Testis (tissue), 3 donors: Measurements from ENCODE around the gene PPCDC. TPM values are rescaled to one million over a fixed set of nuclear protein-coding genes. Genes with fewer than 3 reads are reported as not detected.

Source experiments
- DNase-seq: peaks from one replicate; pipeline ENCODE4 v3.0.0-alpha.2; 2019
- H3K27ac ChIP-seq, 2 donors: fragments of 200-600 bp; sonication (generic); one replicate each; pipeline ENCODE4 v1.5.1; 2019
- H3K27me3 ChIP-seq: fragments of 200-600 bp; sonication (generic); one replicate; pipeline ENCODE4 v1.5.1; 2019
- H3K36me3 ChIP-seq: fragments of 200-600 bp; sonication (generic); one replicate; pipeline ENCODE4 v1.5.1; 2017; ENCODE audit warnings: low read depth; ENCODE audit errors: missing control alignments
- H3K4me1 ChIP-seq: fragments of 200-600 bp; sonication (generic); one replicate; pipeline ENCODE4 v1.5.1; 2019
- H3K4me3 ChIP-seq, 2 donors: fragments of 200-600 bp; sonication (generic); one replicate each; pipeline ENCODE4 v1.5.1; 2017 to 2019
- H3K9me3 ChIP-seq: fragments of 200-600 bp; sonication (generic); one replicate; pipeline ENCODE4 v1.5.1; 2017
- POLR2A ChIP-seq: fragments of 450-650 bp; IDR thresholded peaks from one replicate; pipeline ENCODE4 v1.6.1; 2017; ENCODE audit warnings: antibody characterized with exemption, mild to moderate bottlenecking, moderate library complexity
- WGBS, 2 donors: methylation state at CpG; one replicate each; pipeline ENCODE4 v1.1.5; 2018; 5-methylcytosine and 5-hydroxymethylcytosine counted together
- intact Hi-C: fragments of 100-400 bp; cut with DNase I; formaldehyde crosslinking; loops from one replicate; pipeline ENCODE4 v1.15.1; 2023; ENCODE audit warnings: low total_unique reads
- polyA plus RNA-seq: library from polyadenylated mRNA; stranded (reverse); fragments of 350-450 nt; fragmentation: Illumina TruSeq; extraction: RNeasy Lipid Tissue Mini Kit (QIAGEN cat#74804); gene quantifications from one replicate; pipeline ENCODE4 v1.2.3, GENCODE V29; 2014; ENCODE audit warnings: low read depth, low replicate concordance; ENCODE audit not compliant: insufficient read depth
- total RNA-seq, 2 donors: library from RNA; depleted of rRNA; stranded (reverse); fragments of >200 nt; gene quantifications; one replicate each; pipeline ENCODE4 v1.2.3, GENCODE V29; 2016
- TF ChIP-seq, protein P1 (sequence below), 3 experiments: fragments of 450-650 bp in 2 of 3; fragments of 200-600 bp in 1 of 3; sonication (generic) in 1 of 3; IDR thresholded peaks; one replicate each; pipeline ENCODE4 v1.5.1; 2016 to 2019; ENCODE audit warnings: antibody characterized with exemption in 3 of 3, mild to moderate bottlenecking in 2 of 3, moderate library complexity in 1 of 3

PPCDC gene
- total and polyA plus RNA-seq, 3 donors from 2014 or later: 18.0 to 31.6 (median 23.6) TPM

DNA sequence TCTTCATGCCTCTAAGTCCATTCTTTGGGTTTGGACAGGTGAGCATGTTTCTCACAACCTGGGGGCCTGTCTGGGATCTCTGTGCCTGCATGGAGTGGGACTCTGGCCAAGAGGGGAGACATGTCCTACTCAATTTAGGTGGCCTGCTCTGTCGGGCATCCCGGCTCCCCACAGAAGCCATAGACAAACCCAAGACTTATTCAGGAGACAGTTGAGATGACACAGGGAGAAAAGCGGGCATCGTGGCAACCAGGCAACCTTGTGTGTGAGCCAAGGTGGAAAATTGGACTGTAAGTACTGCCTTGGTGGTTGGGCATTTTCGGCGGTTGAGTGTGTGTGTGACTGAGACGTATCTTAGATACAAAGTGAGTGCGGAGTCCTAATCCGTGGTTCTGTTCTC lies 40.5 kb downstream of the PPCDC start:
- no peak for DNase-seq
- H3K9me3 ChIP-seq: no peaks in the 10 kb centered on the region
- intact Hi-C loops: no loop called here
- no peak overlapping the region for H3K4me3 ChIP-seq
- no peaks in the 10 kb centered on the region for H3K27me3 ChIP-seq
- WGBS, 2 donors: 87 to 92% methylated on average over 9 of the region's 9 CpGs
- TF ChIP-seq, protein P1, sequence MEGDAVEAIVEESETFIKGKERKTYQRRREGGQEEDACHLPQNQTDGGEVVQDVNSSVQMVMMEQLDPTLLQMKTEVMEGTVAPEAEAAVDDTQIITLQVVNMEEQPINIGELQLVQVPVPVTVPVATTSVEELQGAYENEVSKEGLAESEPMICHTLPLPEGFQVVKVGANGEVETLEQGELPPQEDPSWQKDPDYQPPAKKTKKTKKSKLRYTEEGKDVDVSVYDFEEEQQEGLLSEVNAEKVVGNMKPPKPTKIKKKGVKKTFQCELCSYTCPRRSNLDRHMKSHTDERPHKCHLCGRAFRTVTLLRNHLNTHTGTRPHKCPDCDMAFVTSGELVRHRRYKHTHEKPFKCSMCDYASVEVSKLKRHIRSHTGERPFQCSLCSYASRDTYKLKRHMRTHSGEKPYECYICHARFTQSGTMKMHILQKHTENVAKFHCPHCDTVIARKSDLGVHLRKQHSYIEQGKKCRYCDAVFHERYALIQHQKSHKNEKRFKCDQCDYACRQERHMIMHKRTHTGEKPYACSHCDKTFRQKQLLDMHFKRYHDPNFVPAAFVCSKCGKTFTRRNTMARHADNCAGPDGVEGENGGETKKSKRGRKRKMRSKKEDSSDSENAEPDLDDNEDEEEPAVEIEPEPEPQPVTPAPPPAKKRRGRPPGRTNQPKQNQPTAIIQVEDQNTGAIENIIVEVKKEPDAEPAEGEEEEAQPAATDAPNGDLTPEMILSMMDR (IDR thresholded peaks at IDR 0.05): no peak
- TF ChIP-seq POLR2A: no peak
- peaks cover 62% of the 10 kb centered on the region for H3K4me1 ChIP-seq
- H3K36me3 ChIP-seq: no peaks in the 10 kb centered on the region
- H3K27ac ChIP-seq: peak overlapping the region; percentile 26 to 80

DNA sequence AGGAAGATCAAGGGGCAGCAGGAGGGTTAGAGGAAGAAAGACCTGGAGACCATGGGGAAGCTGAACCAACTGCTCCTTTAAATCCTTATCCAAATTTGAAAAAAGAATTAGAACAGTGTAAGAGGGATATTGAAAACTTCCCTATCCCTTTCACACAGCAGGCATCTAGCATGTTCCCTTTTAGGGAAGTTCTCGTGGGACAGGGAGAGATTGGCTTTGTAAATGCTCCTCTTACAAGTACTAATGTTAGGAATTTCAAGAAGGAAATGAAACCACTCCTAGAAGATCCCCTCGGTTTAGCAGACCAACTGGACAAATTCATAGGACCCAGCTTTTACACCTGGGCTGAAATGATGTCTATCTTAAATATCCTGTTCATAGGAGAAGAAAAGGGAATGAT lies 41.5 kb downstream of the PPCDC start:
- peak overlapping the region; percentile 51 to 80 for H3K27ac ChIP-seq
- intact Hi-C loops: no loop called here
- no peak overlapping the region for H3K4me3 ChIP-seq
- TF ChIP-seq, protein P1 (IDR thresholded peaks at IDR 0.05): no peak
- no peak for TF ChIP-seq POLR2A
- 23 to 27% methylated on average over 2 of the region's 2 CpGs for WGBS, 2 donors
- H3K9me3 ChIP-seq: no peaks in the 10 kb centered on the region
- no peaks in the 10 kb centered on the region for H3K36me3 ChIP-seq
- no peak for DNase-seq
- no peaks in the 10 kb centered on the region for H3K27me3 ChIP-seq
- peaks cover 62% of the 10 kb centered on the region for H3K4me1 ChIP-seq

DNA sequence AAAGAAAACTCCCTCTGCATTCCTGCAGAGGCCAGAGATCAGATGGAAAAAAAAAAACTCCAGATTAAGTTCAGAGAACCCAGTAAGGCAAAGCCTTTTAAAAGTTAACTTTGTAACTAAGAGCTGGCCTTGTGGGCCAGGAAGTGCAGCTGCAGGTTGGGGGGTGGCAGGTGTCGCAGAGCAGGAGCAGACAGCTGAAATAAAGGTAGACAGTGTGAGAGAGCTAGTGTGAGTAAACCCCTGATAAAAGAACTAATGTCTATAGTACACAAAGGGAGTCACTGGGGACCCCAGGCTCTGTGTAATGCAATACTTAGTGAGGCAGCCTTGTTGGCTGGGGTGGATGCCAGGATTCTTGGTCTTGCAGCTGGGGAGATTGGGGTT lies 42.1 kb downstream of the PPCDC start:
- WGBS, 2 donors: 50 to 64% methylated on average over 1 of the region's 1 CpG

DNA sequence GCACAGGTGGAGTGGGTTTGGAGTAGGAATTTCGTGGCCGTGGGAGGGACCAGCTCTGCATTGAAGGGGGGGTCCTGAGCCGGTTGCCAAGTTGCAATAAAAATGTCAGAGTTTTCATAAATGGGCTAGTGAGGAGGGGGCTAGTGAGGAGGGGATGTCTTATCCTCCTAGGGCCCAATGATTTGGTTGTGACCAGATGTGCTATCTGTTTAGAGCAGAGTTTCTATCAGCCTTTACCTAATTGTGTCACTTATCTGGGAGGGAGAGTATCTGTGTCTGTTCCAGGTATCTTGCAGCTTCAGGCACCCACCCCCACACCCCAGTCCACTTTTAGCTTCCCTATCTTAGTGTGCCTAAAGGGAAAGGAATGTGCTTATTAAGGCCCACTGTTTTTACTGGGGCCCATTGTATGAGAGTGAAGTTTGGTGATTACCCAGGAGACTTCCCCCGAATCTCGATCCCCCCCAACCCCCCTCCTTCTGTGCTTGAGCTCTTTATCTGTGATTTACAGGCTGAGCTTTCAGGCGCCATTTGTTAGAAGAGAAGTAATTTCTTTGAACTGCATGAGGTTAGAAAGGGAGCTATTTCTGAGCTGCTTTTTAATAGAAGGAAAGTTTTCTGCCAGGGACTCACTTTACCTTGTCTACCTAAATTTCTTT lies 42.6 kb downstream of the PPCDC start:
- Histone ChIP-seq H3K36me3 (no peaks in the 10 kb centered on the region), H3K4me3 (no peak overlapping the region), H3K27me3 (no peaks in the 10 kb centered on the region), H3K27ac (peak overlapping the region; percentile 44 to 80), H3K9me3 (no peaks in the 10 kb centered on the region), H3K4me1 (peaks cover 59% of the 10 kb centered on the region)
- no peak for DNase-seq
- WGBS, 2 donors: 33 to 42% methylated on average over 6 of the region's 6 CpGs
- no peak for TF ChIP-seq POLR2A
- TF ChIP-seq, protein P1 (IDR thresholded peaks at IDR 0.05): no peak
- intact Hi-C loops: no loop called here

More for the DNA sequence above, 42.1 kb downstream of the PPCDC start:
- Histone ChIP-seq H3K9me3 (no peaks in the 10 kb centered on the region), H3K36me3 (no peaks in the 10 kb centered on the region), H3K4me1 (peaks cover 62% of the 10 kb centered on the region), H3K27ac (peak overlapping the region; percentile 51 to 80), H3K4me3 (no peak overlapping the region), H3K27me3 (no peaks in the 10 kb centered on the region)
- intact Hi-C loops: no loop called here
- peak; percentile 75 for DNase-seq
- no peak for TF ChIP-seq POLR2A
- TF ChIP-seq, protein P1 (IDR thresholded peaks at IDR 0.05): no peak
